NCI-H1417 treated with DMSO at 0.1 percent for 48 hours (cell line): ENCODE data around the gene ZNF667.

Experiments
- DNase-seq: peaks from one replicate; lab custom pipeline; 2025; lab: John Stamatoyannopoulos, UW

The ZNF667 gene

GRCh38 chr19:56393119-56394012 lies 83.8 kb downstream of the ZNF667 start, which contains the start of gene ZNF582:
ZNF582 (minus strand) TSS chr19:56393534; CDS start chr19:56391752, 1,782 bp downstream.
- no peak for DNase-seq
